ENCODE results near the gene SLC25A26.
"Not testable (repeated sequence)": the region's sequence is repeated elsewhere in the genome, so short reads cannot be mapped to it uniquely, and the experiment has no call there.

DNA sequence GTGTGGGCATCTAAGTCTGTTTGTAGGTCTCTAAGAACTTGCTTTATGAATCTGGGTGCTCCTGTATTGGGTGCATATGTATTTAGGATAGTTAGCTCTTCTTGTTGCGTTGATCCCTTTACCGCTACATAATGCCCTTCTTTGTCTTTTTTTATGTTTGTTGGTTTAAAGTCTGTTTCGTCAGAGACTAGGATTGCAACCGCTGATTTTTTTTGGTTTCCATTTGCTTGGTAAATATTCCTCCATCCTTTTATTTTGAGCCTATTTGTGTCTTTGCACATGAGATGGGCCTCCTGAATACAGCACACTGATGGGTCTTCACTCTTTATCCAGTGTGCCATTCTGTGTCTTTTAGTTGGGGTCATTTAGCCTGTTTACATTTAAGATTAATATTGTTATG lies 71.1 kb downstream of the SLC25A26 start:
- not testable (repeated sequence) for TF ChIP-seq POLR2A, CTCF (IDR thresholded peaks at IDR 0.05)

Measured in body of pancreas (tissue), 4 donors.